ENCODE results near the gene HDGFL2.

HDGFL2 gene

GRCh38 chr19:4494691-4495064, 22.6 kb downstream of the HDGFL2 start:
- H3K36me3 ChIP-seq (ENCODE audit: control insufficient read depth, insufficient read depth, low read length): peaks cover 79% of the 10 kb centered on the region

DNA sequence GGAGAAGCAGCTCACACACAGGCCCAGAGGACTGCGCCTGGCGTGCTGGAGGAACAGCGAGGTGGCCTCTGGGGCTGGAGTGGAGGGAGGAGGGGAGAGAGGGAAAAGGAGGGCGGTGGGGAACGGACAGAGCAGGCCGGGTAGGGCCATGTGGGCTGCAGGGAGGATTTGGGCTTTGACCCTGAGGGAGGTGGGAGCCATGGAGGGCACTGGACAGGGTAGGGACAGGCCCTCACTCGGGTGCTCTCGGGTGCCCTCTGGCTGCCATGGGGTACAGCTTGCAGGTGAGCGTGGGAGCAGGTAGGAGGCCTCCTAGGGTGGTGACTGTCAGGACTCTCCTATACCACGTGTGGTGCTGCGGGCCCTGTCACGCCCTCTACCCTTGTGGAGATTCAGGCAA, 23.4 kb downstream of the HDGFL2 start:
- Histone ChIP-seq H3K9ac (ENCODE audit: low read depth, low read length) (no peak overlapping the region), H3K27me3 (ENCODE audit: control insufficient read depth, insufficient read depth, low read length) (no peaks in the 10 kb centered on the region), H3K36me3 (ENCODE audit: control insufficient read depth, insufficient read depth, low read length) (peaks cover 75% of the 10 kb centered on the region), H3K4me3 (ENCODE audit: low read depth, low read length) (no peak overlapping the region), H3K27ac (ENCODE audit: low read depth, low read length) (no peak overlapping the region), H3K9me3 (ENCODE audit: control insufficient read depth, insufficient read depth, low read length) (no peaks in the 10 kb centered on the region), H3K4me1 (ENCODE audit: control insufficient read depth, insufficient read depth, low read length) (no peaks in the 10 kb centered on the region)

More at GRCh38 chr19:4494691-4495064, 22.6 kb downstream of the HDGFL2 start:
- Histone ChIP-seq H3K4me3 (ENCODE audit: low read depth, low read length) (no peak overlapping the region), H3K4me1 (ENCODE audit: control insufficient read depth, insufficient read depth, low read length) (no peaks in the 10 kb centered on the region), H3K9ac (ENCODE audit: low read depth, low read length) (no peak overlapping the region), H3K27ac (ENCODE audit: low read depth, low read length) (no peak overlapping the region), H3K9me3 (ENCODE audit: control insufficient read depth, insufficient read depth, low read length) (no peaks in the 10 kb centered on the region), H3K27me3 (ENCODE audit: control insufficient read depth, insufficient read depth, low read length) (no peaks in the 10 kb centered on the region)

- H3K9me3 ChIP-seq (ENCODE audit: control insufficient read depth, insufficient read depth, low read length): no peaks in the 10 kb centered on the region
- H3K27me3 ChIP-seq (ENCODE audit: control insufficient read depth, insufficient read depth, low read length): no peaks in the 10 kb centered on the region
- no peak overlapping the region for H3K9ac ChIP-seq (ENCODE audit: low read depth, low read length)
- no peak overlapping the region for H3K27ac ChIP-seq (ENCODE audit: low read depth, low read length)
- no peaks in the 10 kb centered on the region for H3K4me1 ChIP-seq (ENCODE audit: control insufficient read depth, insufficient read depth, low read length)
- peaks cover 77% of the 10 kb centered on the region for H3K36me3 ChIP-seq (ENCODE audit: control insufficient read depth, insufficient read depth, low read length)
- no peak overlapping the region for H3K4me3 ChIP-seq (ENCODE audit: low read depth, low read length)
Measured at GRCh38 chr19:4496304-4496703, 24.2 kb downstream of the HDGFL2 start.

GRCh38 chr19:4497770-4498389, 25.8 kb downstream of the HDGFL2 start:
- no peaks in the 10 kb centered on the region for H3K27me3 ChIP-seq (ENCODE audit: control insufficient read depth, insufficient read depth, low read length)
- no peaks in the 10 kb centered on the region for H3K9me3 ChIP-seq (ENCODE audit: control insufficient read depth, insufficient read depth, low read length)
- no peak overlapping the region for H3K27ac ChIP-seq (ENCODE audit: low read depth, low read length)
- no peaks in the 10 kb centered on the region for H3K4me1 ChIP-seq (ENCODE audit: control insufficient read depth, insufficient read depth, low read length)
- H3K36me3 ChIP-seq (ENCODE audit: control insufficient read depth, insufficient read depth, low read length): peaks cover 76% of the 10 kb centered on the region
- no peak overlapping the region for H3K9ac ChIP-seq (ENCODE audit: low read depth, low read length)
- no peak overlapping the region for H3K4me3 ChIP-seq (ENCODE audit: low read depth, low read length)

DNA sequence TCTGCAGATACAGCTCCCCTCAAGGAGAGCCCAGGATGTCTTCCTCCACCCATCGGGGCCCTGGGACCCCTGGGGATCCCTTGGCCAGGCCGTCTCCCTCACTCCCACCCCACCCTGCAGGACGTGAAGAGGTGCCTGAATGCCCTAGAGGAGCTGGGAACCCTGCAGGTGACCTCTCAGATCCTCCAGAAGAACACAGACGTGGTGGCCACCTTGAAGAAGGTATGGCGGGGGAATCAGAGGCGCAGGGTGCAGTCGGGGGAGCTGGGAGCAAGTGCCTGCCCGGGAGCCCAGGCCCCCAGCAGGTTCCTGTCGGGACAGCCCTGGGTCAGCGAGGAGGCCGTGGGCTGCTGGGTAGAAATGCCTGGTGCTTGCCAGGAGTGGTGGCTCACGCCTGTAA, 26.6 kb downstream of the HDGFL2 start:
- Histone ChIP-seq H3K4me3 (ENCODE audit: low read depth, low read length) (no peak overlapping the region), H3K4me1 (ENCODE audit: control insufficient read depth, insufficient read depth, low read length) (no peaks in the 10 kb centered on the region), H3K36me3 (ENCODE audit: control insufficient read depth, insufficient read depth, low read length) (peaks cover 75% of the 10 kb centered on the region), H3K9ac (ENCODE audit: low read depth, low read length) (no peak overlapping the region), H3K27me3 (ENCODE audit: control insufficient read depth, insufficient read depth, low read length) (no peaks in the 10 kb centered on the region), H3K9me3 (ENCODE audit: control insufficient read depth, insufficient read depth, low read length) (no peaks in the 10 kb centered on the region), H3K27ac (ENCODE audit: low read depth, low read length) (no peak overlapping the region)

DNA sequence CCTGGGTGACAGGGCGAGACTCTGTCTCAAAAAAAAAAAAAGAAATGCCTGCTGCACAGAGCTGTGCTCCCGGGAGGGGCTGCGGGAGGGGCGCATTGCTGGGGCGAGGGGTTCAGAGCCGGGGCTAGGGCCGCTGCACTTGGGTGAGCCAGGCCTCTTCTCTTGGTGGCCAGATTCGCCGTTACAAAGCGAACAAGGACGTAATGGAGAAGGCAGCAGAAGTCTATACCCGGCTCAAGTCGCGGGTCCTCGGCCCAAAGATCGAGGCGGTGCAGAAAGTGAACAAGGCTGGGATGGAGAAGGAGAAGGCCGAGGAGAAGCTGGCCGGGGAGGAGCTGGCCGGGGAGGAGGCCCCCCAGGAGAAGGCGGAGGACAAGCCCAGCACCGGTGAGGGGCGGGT, 27.2 kb downstream of the HDGFL2 start:
- Histone ChIP-seq H3K4me3 (ENCODE audit: low read depth, low read length) (no peak overlapping the region), H3K27ac (ENCODE audit: low read depth, low read length) (no peak overlapping the region), H3K9ac (ENCODE audit: low read depth, low read length) (no peak overlapping the region), H3K4me1 (ENCODE audit: control insufficient read depth, insufficient read depth, low read length) (no peaks in the 10 kb centered on the region), H3K36me3 (ENCODE audit: control insufficient read depth, insufficient read depth, low read length) (peaks cover 68% of the 10 kb centered on the region), H3K9me3 (ENCODE audit: control insufficient read depth, insufficient read depth, low read length) (no peaks in the 10 kb centered on the region), H3K27me3 (ENCODE audit: control insufficient read depth, insufficient read depth, low read length) (no peaks in the 10 kb centered on the region)

DNA sequence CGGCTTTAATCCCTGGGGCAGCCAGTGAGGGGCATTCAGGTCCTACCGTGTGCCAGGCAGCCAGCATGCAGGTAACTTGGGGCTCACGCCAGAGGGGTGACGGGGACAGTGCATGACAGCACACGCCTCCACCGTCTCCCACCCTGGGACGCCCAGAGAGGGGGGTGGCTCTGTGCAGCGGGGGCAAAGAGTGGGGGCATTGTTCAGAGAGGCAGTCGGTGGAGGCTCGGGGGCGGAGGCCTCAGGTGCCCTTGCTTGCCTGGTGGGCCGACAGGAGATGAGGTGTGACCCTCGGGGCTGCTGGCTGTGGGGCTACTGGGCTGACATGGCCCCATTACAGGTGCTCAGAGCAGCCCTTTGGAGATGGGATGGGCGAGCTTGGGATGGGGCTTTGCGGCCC, 27.8 kb downstream of the HDGFL2 start:
- H3K9me3 ChIP-seq (ENCODE audit: control insufficient read depth, insufficient read depth, low read length): no peaks in the 10 kb centered on the region
- H3K4me3 ChIP-seq (ENCODE audit: low read depth, low read length): no peak overlapping the region
- H3K27ac ChIP-seq (ENCODE audit: low read depth, low read length): no peak overlapping the region
- H3K27me3 ChIP-seq (ENCODE audit: control insufficient read depth, insufficient read depth, low read length): no peaks in the 10 kb centered on the region
- H3K36me3 ChIP-seq (ENCODE audit: control insufficient read depth, insufficient read depth, low read length): peaks cover 68% of the 10 kb centered on the region
- H3K4me1 ChIP-seq (ENCODE audit: control insufficient read depth, insufficient read depth, low read length): no peaks in the 10 kb centered on the region
- no peak overlapping the region for H3K9ac ChIP-seq (ENCODE audit: low read depth, low read length)

DNA sequence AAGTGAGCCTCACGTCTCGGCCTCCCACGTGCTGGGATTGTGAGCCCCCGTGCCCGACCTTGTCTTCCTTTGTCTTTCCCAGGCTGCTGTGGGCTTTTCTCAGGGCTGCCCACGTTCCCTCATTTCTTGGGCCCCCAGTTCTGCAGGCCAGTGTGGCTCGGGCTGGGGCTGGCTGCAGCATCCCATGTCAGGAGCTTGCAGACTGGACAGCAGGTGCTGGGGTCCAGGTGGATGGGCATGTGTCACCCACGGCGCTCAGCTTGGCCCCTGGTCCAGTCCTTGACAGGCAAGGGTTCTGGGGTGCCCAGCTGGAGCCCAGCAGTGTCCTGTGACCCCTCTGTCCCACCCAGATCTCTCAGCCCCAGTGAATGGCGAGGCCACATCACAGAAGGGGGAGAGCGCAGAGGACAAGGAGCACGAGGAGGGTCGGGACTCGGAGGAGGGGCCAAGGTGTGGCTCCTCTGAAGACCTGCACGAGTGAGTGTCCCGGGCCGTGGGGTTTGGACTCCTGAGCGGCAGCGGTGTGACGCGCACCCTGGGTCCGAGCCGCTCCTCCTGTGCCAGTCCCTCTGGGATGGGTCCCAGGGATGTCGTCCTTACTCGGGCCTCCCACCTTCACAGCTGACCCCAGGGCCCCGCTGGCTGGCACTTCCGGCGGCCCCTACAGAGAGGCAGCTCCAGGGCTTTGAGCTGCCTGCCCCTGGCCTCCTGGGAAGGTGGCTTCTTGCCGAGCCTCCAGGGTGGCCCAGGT, 28.9 kb downstream of the HDGFL2 start:
- no peak overlapping the region for H3K4me3 ChIP-seq (ENCODE audit: low read depth, low read length)
- no peaks in the 10 kb centered on the region for H3K4me1 ChIP-seq (ENCODE audit: control insufficient read depth, insufficient read depth, low read length)
- H3K27ac ChIP-seq (ENCODE audit: low read depth, low read length): no peak overlapping the region
- H3K9ac ChIP-seq (ENCODE audit: low read depth, low read length): no peak overlapping the region
- H3K9me3 ChIP-seq (ENCODE audit: control insufficient read depth, insufficient read depth, low read length): no peaks in the 10 kb centered on the region
- H3K36me3 ChIP-seq (ENCODE audit: control insufficient read depth, insufficient read depth, low read length): peaks cover 69% of the 10 kb centered on the region
- no peaks in the 10 kb centered on the region for H3K27me3 ChIP-seq (ENCODE audit: control insufficient read depth, insufficient read depth, low read length)

- Histone ChIP-seq H3K9me3 (ENCODE audit: control insufficient read depth, insufficient read depth, low read length) (no peaks in the 10 kb centered on the region), H3K4me1 (ENCODE audit: control insufficient read depth, insufficient read depth, low read length) (no peaks in the 10 kb centered on the region)
Measured at GRCh38 chr19:4501691-4502090, 29.6 kb downstream of the HDGFL2 start.

DNA sequence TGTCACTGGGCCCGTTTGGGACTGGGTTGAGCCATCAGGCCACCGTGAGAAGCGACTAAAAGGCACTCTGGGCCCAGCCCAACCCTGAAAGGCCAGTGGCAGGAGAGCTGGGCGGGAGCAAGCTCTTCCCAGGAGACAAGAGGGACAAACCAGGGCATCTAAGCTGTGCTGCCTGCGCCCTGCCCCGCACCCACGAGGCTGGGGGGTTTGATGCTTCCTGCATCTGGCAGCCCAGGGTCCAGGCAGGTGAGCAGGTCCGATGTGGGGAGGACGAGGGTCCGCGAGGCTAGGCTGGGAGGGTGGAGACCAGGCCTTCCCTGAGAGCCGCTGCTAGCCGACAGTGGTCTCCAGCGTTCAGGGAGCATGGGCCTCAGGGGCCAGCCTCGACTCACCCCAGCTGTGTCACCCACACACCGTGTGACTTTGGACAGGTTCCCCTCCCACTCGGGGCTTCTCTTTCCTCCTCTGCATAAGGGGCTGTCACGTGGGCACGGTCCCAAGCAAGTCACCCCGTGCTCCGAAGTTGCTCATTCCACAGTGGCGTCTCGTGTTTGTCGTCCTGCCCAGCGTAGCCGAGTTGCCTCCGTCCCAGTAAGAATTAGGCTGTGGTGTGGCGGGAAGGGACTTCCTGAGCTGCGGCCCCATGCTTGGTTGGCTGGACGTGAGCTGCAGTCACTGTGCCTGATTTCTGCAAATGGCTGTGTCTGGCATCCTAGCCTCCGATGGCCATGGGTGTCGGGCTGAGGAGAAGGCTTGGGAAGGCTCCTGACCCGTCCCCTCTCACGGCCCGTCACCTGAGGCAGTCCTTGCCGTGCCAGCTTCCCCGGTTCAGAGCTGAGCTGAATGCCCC, 30.4 kb downstream of the HDGFL2 start:
- H3K36me3 ChIP-seq (ENCODE audit: control insufficient read depth, insufficient read depth, low read length): peaks cover 61% of the 10 kb centered on the region
- H3K27ac ChIP-seq (ENCODE audit: low read depth, low read length): no peak overlapping the region
- H3K4me3 ChIP-seq (ENCODE audit: low read depth, low read length): no peak overlapping the region
- H3K27me3 ChIP-seq (ENCODE audit: control insufficient read depth, insufficient read depth, low read length): no peaks in the 10 kb centered on the region
- H3K9ac ChIP-seq (ENCODE audit: low read depth, low read length): no peak overlapping the region
- no peaks in the 10 kb centered on the region for H3K4me1 ChIP-seq (ENCODE audit: control insufficient read depth, insufficient read depth, low read length)
- no peaks in the 10 kb centered on the region for H3K9me3 ChIP-seq (ENCODE audit: control insufficient read depth, insufficient read depth, low read length)

More at GRCh38 chr19:4501691-4502090, 29.6 kb downstream of the HDGFL2 start:
- no peaks in the 10 kb centered on the region for H3K27me3 ChIP-seq (ENCODE audit: control insufficient read depth, insufficient read depth, low read length)
- no peak overlapping the region for H3K9ac ChIP-seq (ENCODE audit: low read depth, low read length)
- peaks cover 64% of the 10 kb centered on the region for H3K36me3 ChIP-seq (ENCODE audit: control insufficient read depth, insufficient read depth, low read length)
- H3K27ac ChIP-seq (ENCODE audit: low read depth, low read length): no peak overlapping the region
- no peak overlapping the region for H3K4me3 ChIP-seq (ENCODE audit: low read depth, low read length)
